BJ (cell line): ENCODE data around the gene RAD51B. TPM values are rescaled to one million over a fixed set of nuclear protein-coding genes. Genes with fewer than 3 reads are reported as not detected.
A peak's percentile ranks its signal among the peaks of the same experiment; 100 is the strongest.
"Not testable (repeated sequence)": the region's sequence is repeated elsewhere in the genome, so short reads cannot be mapped to it uniquely, and the experiment has no call there.

Experiments
- CTCF ChIA-PET: fragments of 350-600 bp; formaldehyde crosslinking; extraction: SDS; loops from one replicate; lab custom pipeline; 2021; ENCODE audit warnings: antibody characterized with exemption, inconsistent platforms; lab: Yijun Ruan, JAX
- POLR2A ChIA-PET: fragments of 300-600 bp; sonication (Branson Sonifier 250); formaldehyde crosslinking; extraction: SDS; loops from one replicate; lab custom pipeline; 2021; ENCODE audit warnings: antibody characterized with exemption; lab: Charles Lee
- DNase-seq: peaks from one replicate; pipeline ENCODE4 v3.0.0-alpha.2; 2011; ENCODE audit warnings: low read depth
- H3K27me3 ChIP-seq: 2 replicates; pipeline ENCODE4 v1.6.0; 2011; ENCODE audit warnings: low read length; ENCODE audit not compliant: control insufficient read depth, insufficient read depth
- H3K36me3 ChIP-seq: 2 replicates; pipeline ENCODE4 v1.5.1; 2011; ENCODE audit warnings: low read length; ENCODE audit not compliant: control insufficient read depth, insufficient read depth
- H3K4me3 ChIP-seq: 2 replicates; pipeline ENCODE4 v1.5.1; 2011; ENCODE audit warnings: low read depth, mild to moderate bottlenecking, control low read depth, low read length
- polyA plus RNA-seq: library from polyadenylated mRNA; depleted of rRNA; stranded (reverse); fragments of >200 nt; gene quantifications from 2 replicates; pipeline ENCODE4 v1.2.3, GENCODE V29; 2011
- TF ChIP-seq, protein P1 (sequence below): IDR thresholded peaks from 2 replicates; pipeline ENCODE4 v1.5.1; 2011; ENCODE audit warnings: low read depth, mild to moderate bottlenecking, control low read depth, inconsistent platforms, low read length, moderate library complexity; ENCODE audit not compliant: insufficient read depth

Gene RAD51B
- polyA plus RNA-seq, 1 experiment = 5.6 TPM

DNA sequence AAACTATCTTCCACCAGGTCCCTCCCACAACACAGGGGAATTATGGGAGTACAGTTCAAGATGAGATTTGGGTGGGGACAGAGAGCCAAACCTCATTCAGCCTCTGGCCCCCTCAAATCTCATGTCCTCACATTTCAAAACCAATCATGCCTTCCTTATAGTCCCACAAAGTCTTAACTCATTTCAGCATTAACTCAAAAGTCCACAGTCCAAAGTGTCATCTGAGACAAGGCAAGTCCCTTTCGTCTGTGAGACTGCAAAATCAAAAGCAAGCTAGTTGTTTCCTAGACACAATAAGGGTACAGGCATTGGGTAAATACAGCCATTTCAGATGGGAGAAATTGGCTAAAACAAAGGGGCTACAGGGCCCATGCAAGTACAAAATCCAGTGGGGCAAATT is 147.6 kb downstream of the RAD51B start:
- Histone ChIP-seq H3K27me3 (no peaks in the 10 kb centered on the region), H3K4me3 (no peak overlapping the region), H3K36me3 (no peaks in the 10 kb centered on the region)
- CTCF ChIA-PET = interaction anchor here (0.6 kb wide), 1 partner anchor 15 kb away, joined by 3 read pairs; no protein-coding TSS in a partner anchor
- DNase-seq = no peak
- TF ChIP-seq, protein P1, sequence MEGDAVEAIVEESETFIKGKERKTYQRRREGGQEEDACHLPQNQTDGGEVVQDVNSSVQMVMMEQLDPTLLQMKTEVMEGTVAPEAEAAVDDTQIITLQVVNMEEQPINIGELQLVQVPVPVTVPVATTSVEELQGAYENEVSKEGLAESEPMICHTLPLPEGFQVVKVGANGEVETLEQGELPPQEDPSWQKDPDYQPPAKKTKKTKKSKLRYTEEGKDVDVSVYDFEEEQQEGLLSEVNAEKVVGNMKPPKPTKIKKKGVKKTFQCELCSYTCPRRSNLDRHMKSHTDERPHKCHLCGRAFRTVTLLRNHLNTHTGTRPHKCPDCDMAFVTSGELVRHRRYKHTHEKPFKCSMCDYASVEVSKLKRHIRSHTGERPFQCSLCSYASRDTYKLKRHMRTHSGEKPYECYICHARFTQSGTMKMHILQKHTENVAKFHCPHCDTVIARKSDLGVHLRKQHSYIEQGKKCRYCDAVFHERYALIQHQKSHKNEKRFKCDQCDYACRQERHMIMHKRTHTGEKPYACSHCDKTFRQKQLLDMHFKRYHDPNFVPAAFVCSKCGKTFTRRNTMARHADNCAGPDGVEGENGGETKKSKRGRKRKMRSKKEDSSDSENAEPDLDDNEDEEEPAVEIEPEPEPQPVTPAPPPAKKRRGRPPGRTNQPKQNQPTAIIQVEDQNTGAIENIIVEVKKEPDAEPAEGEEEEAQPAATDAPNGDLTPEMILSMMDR = no peak
- POLR2A ChIA-PET = no interaction called here

DNA sequence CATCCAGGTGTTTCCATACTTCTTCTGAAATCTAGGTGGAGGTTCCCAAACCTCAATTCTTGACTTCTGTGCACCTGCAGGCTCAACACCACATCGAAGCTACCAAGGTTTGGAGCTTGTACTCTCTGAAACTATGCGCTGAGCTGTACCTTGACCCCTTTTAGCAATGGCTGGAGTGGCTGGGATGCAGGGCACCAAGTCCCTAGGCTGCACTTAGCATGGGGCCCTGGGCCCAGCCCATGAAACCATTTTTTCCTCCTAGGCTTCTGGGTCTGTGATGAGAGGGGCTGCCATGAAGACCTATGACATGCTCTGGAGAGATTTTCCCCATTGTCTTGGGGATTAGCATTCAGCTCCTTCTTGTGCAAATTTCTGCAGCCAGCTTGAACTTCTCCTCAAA is 148.4 kb downstream of the RAD51B start:
- H3K36me3 ChIP-seq, DNase-seq, H3K27me3 ChIP-seq, H3K4me3 ChIP-seq, CTCF ChIA-PET, POLR2A ChIA-PET: not testable (repeated sequence)

DNA sequence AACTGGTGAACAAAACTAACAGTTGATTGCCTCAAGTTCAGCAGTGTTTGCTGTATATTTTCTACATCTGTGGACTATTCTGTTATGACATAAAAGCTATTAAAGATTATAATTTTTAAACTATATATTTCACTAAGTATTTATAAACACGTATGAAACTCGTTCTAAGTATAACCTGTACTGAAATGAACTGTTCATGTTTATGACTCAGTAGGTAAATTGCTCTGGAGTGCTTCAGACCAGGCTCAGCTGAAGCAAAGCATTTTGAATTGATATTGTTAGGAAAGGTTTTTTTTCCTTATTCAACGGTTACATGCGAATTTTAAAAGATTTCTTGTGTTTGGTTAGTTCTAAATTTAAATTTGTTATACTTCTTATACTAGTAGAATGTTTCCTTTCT is 151.3 kb downstream of the RAD51B start:
- Histone ChIP-seq H3K36me3 (no peaks in the 10 kb centered on the region), H3K27me3 (no peaks in the 10 kb centered on the region), H3K4me3 (no peak overlapping the region)
- CTCF ChIA-PET = interaction anchor here (1.2 kb wide), 1 partner anchor 28 kb away, joined by 3 read pairs; no protein-coding TSS in a partner anchor
- POLR2A ChIA-PET = no interaction called here
- TF ChIP-seq, protein P1 = no peak
- no peak for DNase-seq

DNA sequence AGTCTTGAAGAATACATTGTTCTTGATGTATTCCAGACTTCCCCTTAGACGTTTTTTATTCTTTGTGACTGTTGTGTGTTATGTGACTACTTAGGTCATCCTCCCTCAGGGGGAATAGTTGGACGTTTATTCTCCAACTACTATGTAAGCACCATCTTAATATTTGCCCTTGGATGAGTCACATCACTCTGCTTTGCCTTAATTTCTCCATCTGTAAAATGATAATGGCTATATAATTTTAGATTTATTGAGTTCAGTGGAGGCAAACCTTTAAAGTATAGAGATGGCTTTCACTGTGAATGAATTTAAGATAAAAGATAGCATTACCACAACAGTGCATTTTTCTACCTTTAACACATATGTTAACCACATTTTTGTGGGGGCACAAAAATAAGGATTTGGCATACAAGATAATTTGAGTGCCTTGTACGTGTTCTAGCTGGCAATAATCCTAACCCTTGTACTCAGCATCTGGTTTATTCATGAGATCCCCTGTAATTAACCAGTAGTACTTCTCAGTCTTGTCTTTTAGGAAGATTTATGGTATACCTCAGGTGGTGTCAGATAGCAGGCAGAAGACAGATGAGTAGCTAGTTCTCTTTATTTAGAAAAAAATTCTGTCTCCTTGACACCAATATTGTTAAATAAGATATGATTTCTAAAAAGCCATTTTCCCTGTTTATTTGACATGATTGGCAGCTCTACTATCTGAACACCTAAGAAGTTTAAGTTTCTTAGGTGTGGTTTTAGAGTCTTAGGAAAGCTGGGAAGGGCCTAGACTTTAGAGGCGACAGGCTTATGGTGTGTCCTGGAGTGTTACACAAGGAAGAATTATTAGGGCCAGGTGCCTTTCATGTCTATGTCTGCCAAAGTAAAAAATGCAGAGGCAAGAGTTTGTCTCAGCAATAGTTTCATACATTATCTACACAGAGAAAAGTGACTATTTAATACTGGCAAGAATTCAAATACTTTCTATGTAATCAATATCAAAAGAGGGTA is 152.3 kb downstream of the RAD51B start:
- Histone ChIP-seq H3K36me3 (no peaks in the 10 kb centered on the region), H3K4me3 (no peak overlapping the region), H3K27me3 (no peaks in the 10 kb centered on the region)
- TF ChIP-seq, protein P1 = no peak
- peak; percentile 44 for DNase-seq
- ChIA-PET POLR2A (no interaction called here), CTCF (interaction anchor here (1.2 kb wide), 1 partner anchor 29 kb away, joined by 3 read pairs; no protein-coding TSS in a partner anchor)

DNA sequence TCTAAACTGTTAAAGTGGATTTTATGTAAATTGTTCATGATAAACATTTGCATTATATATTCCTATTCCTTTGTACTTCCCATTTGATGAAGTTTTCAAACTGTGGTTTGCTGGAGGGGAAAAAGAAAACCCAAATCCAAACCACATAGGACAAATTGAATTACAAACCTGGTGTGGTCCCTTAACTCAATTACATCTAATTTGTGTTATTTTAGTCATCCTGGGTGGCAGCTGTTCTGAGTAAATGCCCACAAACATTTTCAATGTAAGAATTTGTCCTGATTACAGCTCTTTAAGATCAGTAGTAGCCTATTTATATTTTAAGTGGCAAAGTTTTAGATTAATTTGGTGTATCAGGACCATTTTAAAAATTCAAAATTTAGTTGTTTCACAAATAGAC is 153.9 kb downstream of the RAD51B start:
- POLR2A ChIA-PET = no interaction called here
- Histone ChIP-seq H3K36me3 (no peaks in the 10 kb centered on the region), H3K4me3 (no peak overlapping the region), H3K27me3 (no peaks in the 10 kb centered on the region)
- TF ChIP-seq, protein P1 = no peak
- no peak for DNase-seq
- CTCF ChIA-PET = no interaction called here
